WTC11 (cell line): ENCODE data around the gene DUOX1.

Source experiments
- ATF2 ChIP-seq: sonication (generic); formaldehyde crosslinking; IDR thresholded peaks from 2 replicates; pipeline ENCODE4 v1.8.1; 2022; ENCODE audit warnings: low read depth, missing genetic modification reagents, borderline replicate concordance
- CREB1 ChIP-seq: sonication (generic); formaldehyde crosslinking; IDR thresholded peaks from 2 replicates; pipeline ENCODE4 v1.8.0; 2023; ENCODE audit warnings: mild to moderate bottlenecking, missing genetic modification reagents
- E2F5 ChIP-seq: sonication (generic); formaldehyde crosslinking; IDR thresholded peaks from 2 replicates; pipeline ENCODE4 v1.8.1; 2022; ENCODE audit warnings: mild to moderate bottlenecking, moderate library complexity, missing genetic modification reagents
- EMX1 ChIP-seq: fragments of 250-450 bp; sonication (Bioruptor Pico); IDR thresholded peaks from 2 replicates; pipeline ENCODE4 v1.8.0; 2021; ENCODE audit warnings: mild to moderate bottlenecking
- ESRRA ChIP-seq: sonication (generic); formaldehyde crosslinking; IDR thresholded peaks from 2 replicates; pipeline ENCODE4 v1.8.1; 2022; ENCODE audit warnings: mild to moderate bottlenecking, missing genetic modification reagents, borderline replicate concordance
- HMGA2 ChIP-seq: fragments of 250-450 bp; sonication (Bioruptor Pico); IDR thresholded peaks from 2 replicates; pipeline ENCODE4 v1.4.0; 2021; ENCODE audit warnings: mild to moderate bottlenecking, moderate library complexity
- MAX ChIP-seq: sonication (generic); formaldehyde crosslinking; IDR thresholded peaks from 2 replicates; pipeline ENCODE4 v1.8.0; 2022; ENCODE audit warnings: mild to moderate bottlenecking, missing genetic modification reagents
- MYBL2 ChIP-seq: sonication (generic); formaldehyde crosslinking; IDR thresholded peaks from 2 replicates; pipeline ENCODE4 v1.8.1; 2023; ENCODE audit warnings: mild to moderate bottlenecking, moderate library complexity, missing genetic modification reagents
- NR1H2 ChIP-seq: sonication (generic); formaldehyde crosslinking; IDR thresholded peaks from 2 replicates; pipeline ENCODE4 v1.9.0; 2021; ENCODE audit warnings: mild to moderate bottlenecking, moderate library complexity, missing genetic modification reagents
- RORB ChIP-seq: fragments of 250-450 bp; sonication (Bioruptor Pico); IDR thresholded peaks from 2 replicates; pipeline ENCODE4 v1.9.0; 2021; ENCODE audit warnings: mild to moderate bottlenecking
- ZNF425 ChIP-seq: fragments of 250-450 bp; sonication (Bioruptor Pico); conservative IDR thresholded peaks from 2 replicates; pipeline ENCODE4 v1.9.0; 2021; ENCODE audit warnings: mild to moderate bottlenecking
- ZSCAN18 ChIP-seq: fragments of 250-450 bp; sonication (Bioruptor Pico); IDR thresholded peaks from 2 replicates; pipeline ENCODE4 v2.1.2; 2022; ENCODE audit warnings: mild to moderate bottlenecking, moderate library complexity
- TF ChIP-seq, protein P1 (sequence below): fragments of 200-600 bp; IDR thresholded peaks from 2 replicates; pipeline ENCODE4 v1.8.0; 2022; ENCODE audit warnings: antibody characterized with exemption
- TF ChIP-seq, protein P2 (sequence below): sonication (generic); formaldehyde crosslinking; IDR thresholded peaks from 2 replicates; pipeline ENCODE4 v1.8.1; 2023; ENCODE audit warnings: mild to moderate bottlenecking, missing genetic modification reagents, moderate library complexity

GRCh38 chr15:45164914-45165313, 35.1 kb downstream of the DUOX1 start:
- TF ChIP-seq, protein P1, sequence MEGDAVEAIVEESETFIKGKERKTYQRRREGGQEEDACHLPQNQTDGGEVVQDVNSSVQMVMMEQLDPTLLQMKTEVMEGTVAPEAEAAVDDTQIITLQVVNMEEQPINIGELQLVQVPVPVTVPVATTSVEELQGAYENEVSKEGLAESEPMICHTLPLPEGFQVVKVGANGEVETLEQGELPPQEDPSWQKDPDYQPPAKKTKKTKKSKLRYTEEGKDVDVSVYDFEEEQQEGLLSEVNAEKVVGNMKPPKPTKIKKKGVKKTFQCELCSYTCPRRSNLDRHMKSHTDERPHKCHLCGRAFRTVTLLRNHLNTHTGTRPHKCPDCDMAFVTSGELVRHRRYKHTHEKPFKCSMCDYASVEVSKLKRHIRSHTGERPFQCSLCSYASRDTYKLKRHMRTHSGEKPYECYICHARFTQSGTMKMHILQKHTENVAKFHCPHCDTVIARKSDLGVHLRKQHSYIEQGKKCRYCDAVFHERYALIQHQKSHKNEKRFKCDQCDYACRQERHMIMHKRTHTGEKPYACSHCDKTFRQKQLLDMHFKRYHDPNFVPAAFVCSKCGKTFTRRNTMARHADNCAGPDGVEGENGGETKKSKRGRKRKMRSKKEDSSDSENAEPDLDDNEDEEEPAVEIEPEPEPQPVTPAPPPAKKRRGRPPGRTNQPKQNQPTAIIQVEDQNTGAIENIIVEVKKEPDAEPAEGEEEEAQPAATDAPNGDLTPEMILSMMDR, result no peak
- TF ChIP-seq MYBL2 (CRISPR knock-in tag), result no peak
- TF ChIP-seq EMX1 (CRISPR knock-in tag), result no peak
- TF ChIP-seq E2F5 (CRISPR knock-in tag), result no peak
- no peak for TF ChIP-seq ATF2
- TF ChIP-seq RORB (CRISPR knock-in tag), result no peak
- no peak for TF ChIP-seq ZNF425 (CRISPR knock-in tag)
- no peak for TF ChIP-seq NR1H2 (CRISPR knock-in tag)
- no peak for TF ChIP-seq MAX (CRISPR knock-in tag)
- no peak for TF ChIP-seq ZSCAN18 (CRISPR knock-in tag)
- TF ChIP-seq, protein P2, sequence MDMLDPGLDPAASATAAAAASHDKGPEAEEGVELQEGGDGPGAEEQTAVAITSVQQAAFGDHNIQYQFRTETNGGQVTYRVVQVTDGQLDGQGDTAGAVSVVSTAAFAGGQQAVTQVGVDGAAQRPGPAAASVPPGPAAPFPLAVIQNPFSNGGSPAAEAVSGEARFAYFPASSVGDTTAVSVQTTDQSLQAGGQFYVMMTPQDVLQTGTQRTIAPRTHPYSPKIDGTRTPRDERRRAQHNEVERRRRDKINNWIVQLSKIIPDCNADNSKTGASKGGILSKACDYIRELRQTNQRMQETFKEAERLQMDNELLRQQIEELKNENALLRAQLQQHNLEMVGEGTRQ (CRISPR knock-in tag), result no peak
- no peak for TF ChIP-seq ESRRA (CRISPR knock-in tag)
- TF ChIP-seq HMGA2 (CRISPR knock-in tag), result no peak
- no peak for TF ChIP-seq CREB1 (CRISPR knock-in tag)
